GM12878 (cell line): ENCODE measurements around the gene MYO16. TPM values are rescaled to one million over a fixed set of nuclear protein-coding genes. Genes with fewer than 3 reads are reported as not detected.

Experiments
- ATAC-seq: fragments of 200-7000 bp; cut with Tn5 transposase; 3 replicates; pipeline ENCODE4 v1.9.1; 2020; ENCODE audit warnings: mild to moderate bottlenecking, moderate library complexity
- BruUV-seq: library from RNA; stranded (reverse); fragments of 400-500 nt; replicated peaks from 2 replicates; lab custom pipeline; 2021; lab: Mats Ljungman, UMichigan
- CTCF ChIA-PET: fragments of 300-600 bp; sonication (Branson Sonifier 250); formaldehyde crosslinking; extraction: SDS; loops from one replicate; lab custom pipeline; 2021; ENCODE audit warnings: inconsistent platforms; lab: Yijun Ruan, JAX
- POLR2A ChIA-PET: fragments of 350-600 bp; formaldehyde crosslinking; extraction: SDS; loops from one replicate; lab custom pipeline; 2021; ENCODE audit warnings: inconsistent platforms; lab: Charles Lee
- RAD21 ChIA-PET: fragments of 300-600 bp; sonication (Branson Sonifier 250); formaldehyde crosslinking; loops from one replicate; lab custom pipeline; 2023; ENCODE audit warnings: antibody characterized with exemption; ENCODE audit not compliant: unreplicated experiment; lab: Charles Lee
- SMC1A ChIA-PET: fragments of 300-600 bp; sonication (Branson Sonifier 250); formaldehyde crosslinking; loops from one replicate; lab custom pipeline; 2023; ENCODE audit not compliant: unreplicated experiment, uncharacterized antibody; lab: Charles Lee
- DNase-seq: peaks from one replicate; pipeline ENCODE4 v3.0.0-alpha.2; 2011; ENCODE audit warnings: low read depth, low spot score
- FAIRE-seq: peaks from 3 replicates; lab custom pipeline; 2011; peaks lifted over from hg19 to GRCh38; lab: Jason Lieb, UNC
- H2AFZ ChIP-seq: 2 replicates; pipeline ENCODE4 v1.6.0; 2011; ENCODE audit warnings: low read depth, low read length, control low read depth; ENCODE audit not compliant: control insufficient read depth
- H3K27ac ChIP-seq: 2 replicates; pipeline ENCODE4 v1.5.1; 2011; ENCODE audit warnings: control low read depth; ENCODE audit not compliant: control insufficient read depth, insufficient read depth
- H3K27me3 ChIP-seq, 2 experiments: replicated peaks in 1 of 2; 2 replicates each; pipeline versions ENCODE4 v1.6.0 to v1.6.1; 2011; ENCODE audit warnings: low read length in 1 of 2; ENCODE audit not compliant: control insufficient read depth in 2 of 2, insufficient read depth in 2 of 2
- H3K36me3 ChIP-seq, 2 experiments: 2 replicates each; pipeline ENCODE4 v1.5.1; 2011; ENCODE audit warnings: low read length in 1 of 2; ENCODE audit not compliant: control insufficient read depth in 2 of 2, insufficient read depth in 2 of 2
- H3K4me1 ChIP-seq: 2 replicates; pipeline ENCODE4 v1.6.1; 2011; ENCODE audit warnings: mild to moderate bottlenecking, low read length, moderate library complexity, mixed read lengths; ENCODE audit not compliant: control insufficient read depth, insufficient read depth
- H3K4me2 ChIP-seq: 2 replicates; pipeline ENCODE4 v1.6.0; 2011; ENCODE audit warnings: control low read depth; ENCODE audit not compliant: control insufficient read depth, insufficient read depth
- H3K4me3 ChIP-seq: fragments of 200-600 bp; sonication (generic); 2 replicates; pipeline ENCODE4 v1.5.1; 2016
- H3K79me2 ChIP-seq: 2 replicates; pipeline ENCODE4 v1.6.0; 2011; ENCODE audit warnings: low read length; ENCODE audit not compliant: control insufficient read depth, insufficient read depth
- H3K9ac ChIP-seq: 2 replicates; pipeline ENCODE4 v1.8.0; 2011; ENCODE audit warnings: low read length, control low read depth, mixed read lengths; ENCODE audit not compliant: control insufficient read depth, insufficient read depth
- H3K9me3 ChIP-seq: replicated peaks from 3 replicates; pipeline ENCODE4 v1.5.1; 2011; ENCODE audit warnings: mild to moderate bottlenecking, low read length; ENCODE audit not compliant: control insufficient read depth, insufficient read depth
- H4K20me1 ChIP-seq: 2 replicates; pipeline ENCODE4 v1.6.0; 2011; ENCODE audit not compliant: control insufficient read depth, insufficient read depth
- CBX5 ChIP-seq: sonication (generic); IDR thresholded peaks from 2 replicates; pipeline ENCODE4 v1.6.1; 2016; ENCODE audit warnings: low read depth, moderate library complexity, mild to moderate bottlenecking, inconsistent platforms
- HDAC6 ChIP-seq: fragments of 200-600 bp; sonication (generic); IDR thresholded peaks from one replicate; pipeline ENCODE4 v1.8.0; 2017; ENCODE audit warnings: antibody characterized with exemption; ENCODE audit not compliant: unreplicated experiment
- JUND ChIP-seq: IDR thresholded peaks from 2 replicates; pipeline ENCODE4 v1.6.1; 2012; ENCODE audit warnings: low read depth, mild to moderate bottlenecking, low read length, improper control_type of control experiment, moderate library complexity
- MYB ChIP-seq: fragments of 150-350 bp; IDR thresholded peaks from 2 replicates; pipeline ENCODE4 v1.6.1; 2014; ENCODE audit warnings: mild to moderate bottlenecking, low read depth, low read length, borderline replicate concordance
- NFXL1 ChIP-seq: fragments of 450-650 bp; IDR thresholded peaks from 2 replicates; pipeline ENCODE4 v1.6.1; 2017; ENCODE audit warnings: antibody characterized with exemption, mild to moderate bottlenecking, borderline replicate concordance
- NFYA ChIP-seq: IDR thresholded peaks from 2 replicates; pipeline ENCODE4 v1.6.1; 2011; ENCODE audit warnings: low read depth, mild to moderate bottlenecking, low read length, improper control_type of control experiment, borderline replicate concordance
- SIX5 ChIP-seq: IDR thresholded peaks from 2 replicates; pipeline ENCODE4 v1.6.1; 2011; ENCODE audit warnings: mild to moderate bottlenecking, low read depth, low read length, moderate library complexity; ENCODE audit not compliant: severe bottlenecking
- SMARCA5 ChIP-seq: fragments of 450-650 bp; IDR thresholded peaks from 2 replicates; pipeline ENCODE4 v1.6.1; 2017; ENCODE audit warnings: mild to moderate bottlenecking
- ZNF207 ChIP-seq: fragments of 450-650 bp; IDR thresholded peaks from 2 replicates; pipeline ENCODE4 v1.6.1; 2014; ENCODE audit warnings: antibody characterized with exemption, mild to moderate bottlenecking, borderline replicate concordance
- WGBS: methylation state at CpG from one replicate; pipeline ENCODE4 v1.1.6; 2016; ENCODE audit warnings: low lambda C conversion rate; ENCODE audit not compliant: insufficient replicate concordance, insufficient coverage; ENCODE audit errors: missing lambda C conversion rate; 5-methylcytosine and 5-hydroxymethylcytosine counted together
- in situ Hi-C: fragments of 300-500 bp; cut with MboI; formaldehyde crosslinking; loops from 9 replicates; pipeline ENCODE4 v1.14.3; 2018; ENCODE audit warnings: mixed read lengths
- intact Hi-C: fragments of 100-400 bp; cut with micrococcal nuclease; formaldehyde crosslinking; loops from one replicate; pipeline ENCODE4 v1.14.2; 2022; ENCODE audit not compliant: unreplicated experiment
- polyA plus RNA-seq, 11 experiments: library from polyadenylated mRNA; depleted of rRNA in 4 of 11; unstranded in 6 of 11; stranded (reverse) in 5 of 11; fragments of >200 nt; fragmentation: Nextera tagmentation in 4 of 11; fragmentation: Illumina TruSeq in 1 of 11; extraction: Ambion mirVana in 4 of 11; extraction: Trizol in 1 of 11; gene quantifications; 1 replicate in 1 of 11; 2 replicates in 10 of 11; pipeline versions ENCODE4 v1.2.1 to v1.2.3, GENCODE V29; 2011 to 2016; ENCODE audit warnings: inconsistent platforms in 2 of 11, missing spikeins in 2 of 11, low read depth in 1 of 11
- total RNA-seq, 4 experiments: library from RNA; depleted of rRNA in 3 of 4; stranded (reverse); fragments of >200 nt in 3 of 4; fragmentation: Illumina TruSeq in 1 of 4; extraction: Trizol in 1 of 4; gene quantifications; 2 replicates each; pipeline versions ENCODE4 v1.2.1 to v1.2.3, GENCODE V29; 2013 to 2021
- TF ChIP-seq, protein P1 (sequence below), 3 experiments: IDR thresholded peaks in 2 of 3; conservative IDR thresholded peaks in 1 of 3; 2 replicates each; pipeline ENCODE4 v1.5.1; 2011; ENCODE audit warnings: low read depth in 3 of 3, low read length in 3 of 3, mild to moderate bottlenecking in 3 of 3, control low read depth in 2 of 3, moderate library complexity in 2 of 3, inconsistent platforms in 1 of 3, mixed read lengths in 1 of 3; ENCODE audit not compliant: control insufficient read depth in 2 of 3, insufficient read depth in 1 of 3; ENCODE audit errors: extremely low read depth in 1 of 3
- TF ChIP-seq, protein P2 (sequence below): fragments of 450-650 bp; IDR thresholded peaks from 2 replicates; pipeline ENCODE4 v1.6.1; 2017; ENCODE audit warnings: mild to moderate bottlenecking, moderate library complexity
- TF ChIP-seq, protein P3 (sequence below): fragments of 450-650 bp; formaldehyde crosslinking; IDR thresholded peaks from 2 replicates; pipeline ENCODE4 v1.4.0; 2020; ENCODE audit warnings: mild to moderate bottlenecking, moderate library complexity

The MYO16 gene
- total and polyA plus RNA-seq, 10 of the 15 experiments (the other 5 are each of a cell fraction or from before 2014, with no cell fraction given) = under 0.01 to 1.7 (median 0.05) TPM; not detected in 4

GRCh38 chr13:108833531-108833930, 204.1 kb downstream of the MYO16 start:
- intact Hi-C loops = no loop called here
- no peaks in the 10 kb centered on the region for H3K79me2 ChIP-seq
- ATAC-seq = no peak
- ChIA-PET SMC1A (no interaction called here), POLR2A (no interaction called here), RAD21 (no interaction called here), CTCF (interaction anchor here (0.6 to 0.8 kb wide), 2 partner anchors 20 to 466 kb away, joined by 3 read pairs; no protein-coding TSS in a partner anchor)
- no peak overlapping the region for H3K27ac ChIP-seq
- H3K4me2 ChIP-seq = no peak overlapping the region
- no peak overlapping the region for H3K9ac ChIP-seq
- no TSS peak for BruUV-seq
- H3K4me3 ChIP-seq = no peak overlapping the region
- DNase-seq = no peak
- in situ Hi-C loops = no loop called here
- FAIRE-seq = no peak
- H3K36me3 ChIP-seq = no peaks in the 10 kb centered on the region
- H3K9me3 ChIP-seq = no peaks in the 10 kb centered on the region
- no peaks in the 10 kb centered on the region for H3K27me3 ChIP-seq
- H2AFZ ChIP-seq = no peak overlapping the region
- no peaks in the 10 kb centered on the region for H4K20me1 ChIP-seq
- no peaks in the 10 kb centered on the region for H3K4me1 ChIP-seq
- TF ChIP-seq, protein P1, sequence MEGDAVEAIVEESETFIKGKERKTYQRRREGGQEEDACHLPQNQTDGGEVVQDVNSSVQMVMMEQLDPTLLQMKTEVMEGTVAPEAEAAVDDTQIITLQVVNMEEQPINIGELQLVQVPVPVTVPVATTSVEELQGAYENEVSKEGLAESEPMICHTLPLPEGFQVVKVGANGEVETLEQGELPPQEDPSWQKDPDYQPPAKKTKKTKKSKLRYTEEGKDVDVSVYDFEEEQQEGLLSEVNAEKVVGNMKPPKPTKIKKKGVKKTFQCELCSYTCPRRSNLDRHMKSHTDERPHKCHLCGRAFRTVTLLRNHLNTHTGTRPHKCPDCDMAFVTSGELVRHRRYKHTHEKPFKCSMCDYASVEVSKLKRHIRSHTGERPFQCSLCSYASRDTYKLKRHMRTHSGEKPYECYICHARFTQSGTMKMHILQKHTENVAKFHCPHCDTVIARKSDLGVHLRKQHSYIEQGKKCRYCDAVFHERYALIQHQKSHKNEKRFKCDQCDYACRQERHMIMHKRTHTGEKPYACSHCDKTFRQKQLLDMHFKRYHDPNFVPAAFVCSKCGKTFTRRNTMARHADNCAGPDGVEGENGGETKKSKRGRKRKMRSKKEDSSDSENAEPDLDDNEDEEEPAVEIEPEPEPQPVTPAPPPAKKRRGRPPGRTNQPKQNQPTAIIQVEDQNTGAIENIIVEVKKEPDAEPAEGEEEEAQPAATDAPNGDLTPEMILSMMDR (IDR thresholded peaks at IDR 0.05 in 2 of 3, conservative IDR thresholded peaks at IDR 0.05 in 1 of 3; ENCODE audit: control insufficient read depth in 2 of 3, extremely low read depth in 1 of 3, insufficient read depth in 1 of 3, low read depth in 3 of 3, low read length in 3 of 3) = no peak
- TF ChIP-seq CBX5 (no peak), HDAC6 (no peak), MYB (no peak), NFYA (no peak), SIX5 (no peak), SMARCA5 (no peak), NFXL1 (no peak), JUND (no peak), ZNF207 (no peak)
- TF ChIP-seq, protein P2, sequence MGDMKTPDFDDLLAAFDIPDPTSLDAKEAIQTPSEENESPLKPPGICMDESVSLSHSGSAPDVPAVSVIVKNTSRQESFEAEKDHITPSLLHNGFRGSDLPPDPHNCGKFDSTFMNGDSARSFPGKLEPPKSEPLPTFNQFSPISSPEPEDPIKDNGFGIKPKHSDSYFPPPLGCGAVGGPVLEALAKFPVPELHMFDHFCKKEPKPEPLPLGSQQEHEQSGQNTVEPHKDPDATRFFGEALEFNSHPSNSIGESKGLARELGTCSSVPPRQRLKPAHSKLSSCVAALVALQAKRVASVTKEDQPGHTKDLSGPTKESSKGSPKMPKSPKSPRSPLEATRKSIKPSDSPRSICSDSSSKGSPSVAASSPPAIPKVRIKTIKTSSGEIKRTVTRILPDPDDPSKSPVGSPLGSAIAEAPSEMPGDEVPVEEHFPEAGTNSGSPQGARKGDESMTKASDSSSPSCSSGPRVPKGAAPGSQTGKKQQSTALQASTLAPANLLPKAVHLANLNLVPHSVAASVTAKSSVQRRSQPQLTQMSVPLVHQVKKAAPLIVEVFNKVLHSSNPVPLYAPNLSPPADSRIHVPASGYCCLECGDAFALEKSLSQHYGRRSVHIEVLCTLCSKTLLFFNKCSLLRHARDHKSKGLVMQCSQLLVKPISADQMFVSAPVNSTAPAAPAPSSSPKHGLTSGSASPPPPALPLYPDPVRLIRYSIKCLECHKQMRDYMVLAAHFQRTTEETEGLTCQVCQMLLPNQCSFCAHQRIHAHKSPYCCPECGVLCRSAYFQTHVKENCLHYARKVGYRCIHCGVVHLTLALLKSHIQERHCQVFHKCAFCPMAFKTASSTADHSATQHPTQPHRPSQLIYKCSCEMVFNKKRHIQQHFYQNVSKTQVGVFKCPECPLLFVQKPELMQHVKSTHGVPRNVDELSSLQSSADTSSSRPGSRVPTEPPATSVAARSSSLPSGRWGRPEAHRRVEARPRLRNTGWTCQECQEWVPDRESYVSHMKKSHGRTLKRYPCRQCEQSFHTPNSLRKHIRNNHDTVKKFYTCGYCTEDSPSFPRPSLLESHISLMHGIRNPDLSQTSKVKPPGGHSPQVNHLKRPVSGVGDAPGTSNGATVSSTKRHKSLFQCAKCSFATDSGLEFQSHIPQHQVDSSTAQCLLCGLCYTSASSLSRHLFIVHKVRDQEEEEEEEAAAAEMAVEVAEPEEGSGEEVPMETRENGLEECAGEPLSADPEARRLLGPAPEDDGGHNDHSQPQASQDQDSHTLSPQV = no peak
- TF ChIP-seq, protein P3, sequence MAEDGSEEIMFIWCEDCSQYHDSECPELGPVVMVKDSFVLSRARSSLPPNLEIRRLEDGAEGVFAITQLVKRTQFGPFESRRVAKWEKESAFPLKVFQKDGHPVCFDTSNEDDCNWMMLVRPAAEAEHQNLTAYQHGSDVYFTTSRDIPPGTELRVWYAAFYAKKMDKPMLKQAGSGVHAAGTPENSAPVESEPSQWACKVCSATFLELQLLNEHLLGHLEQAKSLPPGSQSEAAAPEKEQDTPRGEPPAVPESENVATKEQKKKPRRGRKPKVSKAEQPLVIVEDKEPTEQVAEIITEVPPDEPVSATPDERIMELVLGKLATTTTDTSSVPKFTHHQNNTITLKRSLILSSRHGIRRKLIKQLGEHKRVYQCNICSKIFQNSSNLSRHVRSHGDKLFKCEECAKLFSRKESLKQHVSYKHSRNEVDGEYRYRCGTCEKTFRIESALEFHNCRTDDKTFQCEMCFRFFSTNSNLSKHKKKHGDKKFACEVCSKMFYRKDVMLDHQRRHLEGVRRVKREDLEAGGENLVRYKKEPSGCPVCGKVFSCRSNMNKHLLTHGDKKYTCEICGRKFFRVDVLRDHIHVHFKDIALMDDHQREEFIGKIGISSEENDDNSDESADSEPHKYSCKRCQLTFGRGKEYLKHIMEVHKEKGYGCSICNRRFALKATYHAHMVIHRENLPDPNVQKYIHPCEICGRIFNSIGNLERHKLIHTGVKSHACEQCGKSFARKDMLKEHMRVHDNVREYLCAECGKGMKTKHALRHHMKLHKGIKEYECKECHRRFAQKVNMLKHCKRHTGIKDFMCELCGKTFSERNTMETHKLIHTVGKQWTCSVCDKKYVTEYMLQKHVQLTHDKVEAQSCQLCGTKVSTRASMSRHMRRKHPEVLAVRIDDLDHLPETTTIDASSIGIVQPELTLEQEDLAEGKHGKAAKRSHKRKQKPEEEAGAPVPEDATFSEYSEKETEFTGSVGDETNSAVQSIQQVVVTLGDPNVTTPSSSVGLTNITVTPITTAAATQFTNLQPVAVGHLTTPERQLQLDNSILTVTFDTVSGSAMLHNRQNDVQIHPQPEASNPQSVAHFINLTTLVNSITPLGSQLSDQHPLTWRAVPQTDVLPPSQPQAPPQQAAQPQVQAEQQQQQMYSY (CRISPR knock-in tag) = no peak
- 9% methylated on average over 1 of the region's 1 CpG for WGBS
